ENCODE data around the gene NRG3. TPM values are rescaled to one million over a fixed set of nuclear protein-coding genes. Genes with fewer than 3 reads are reported as not detected.

Gene NRG3
- total and polyA plus RNA-seq, 2 of the 8 experiments (the other 6 are each of a cell fraction or from before 2014, with no cell fraction given) = 4.2 to 5.0 TPM

GRCh38 chr10:82796510-82796909 is 921.5 kb downstream of the NRG3 start:
- no peaks in the 10 kb centered on the region for H3K36me3 ChIP-seq (ENCODE audit: control insufficient read depth in 2 of 4, insufficient read depth in 4 of 4, low read length in 3 of 4)
- no peak overlapping the region for H2BK5ac ChIP-seq (ENCODE audit: low read depth, low read length)
- H3K27ac ChIP-seq (ENCODE audit: low read depth, low read length) = no peak overlapping the region
- peaks cover 0 to 1% (median 0%) of the 10 kb centered on the region in 4 experiments; a peak in 1 of 7 replicates for H3K27me3 ChIP-seq (replicated peaks in 1 of 4; ENCODE audit: control insufficient read depth in 3 of 4, extremely low read depth in 1 of 4, insufficient read depth in 3 of 4, low read length in 3 of 4)
- no peak overlapping the region for H3K23ac ChIP-seq (ENCODE audit: insufficient read length)
- H2AK5ac ChIP-seq (ENCODE audit: low read depth, low read length) = no peak overlapping the region
- FAIRE-seq (no peak), DNase-seq (ENCODE audit: low read depth in 1 of 2, low spot score in 2 of 2) (no peak)
- no peak overlapping the region for H3K14ac ChIP-seq (ENCODE audit: insufficient read length)
- no peak overlapping the region for H4K5ac ChIP-seq (ENCODE audit: insufficient read length, low read depth, low read length)
- no peak overlapping the region for H3K18ac ChIP-seq (ENCODE audit: extremely low read depth, low read length)
- H3K4ac ChIP-seq (replicated peaks; ENCODE audit: insufficient read length, low read depth, low read length) = no peak overlapping the region
- no peak overlapping the region for H4K8ac ChIP-seq (ENCODE audit: extremely low read depth, insufficient read depth, low read length)
- no peak overlapping the region for H3K4me2 ChIP-seq (ENCODE audit: insufficient read depth in 1 of 2, low read depth in 2 of 2, low read length in 2 of 2)
- H2AFZ ChIP-seq (ENCODE audit: low read length) = no peak overlapping the region
- H2BK15ac ChIP-seq (ENCODE audit: low read length) = no peak overlapping the region
- H2BK120ac ChIP-seq (replicated peaks; ENCODE audit: low read depth, low read length) = no peak overlapping the region
- H2BK20ac ChIP-seq (ENCODE audit: low read length) = no peak overlapping the region
- H3K4me1 ChIP-seq (replicated peaks in 1 of 4; ENCODE audit: control insufficient read depth in 3 of 4, insufficient read depth in 4 of 4, low read length in 3 of 4) = peaks cover 0 to 3% (median 0%) of the 10 kb centered on the region in 4 experiments; a peak in 1 of 7 replicates
- no peaks in the 10 kb centered on the region for H3K79me1 ChIP-seq (ENCODE audit: low read depth, low read length)
- H3K4me3 ChIP-seq (ENCODE audit: extremely low read depth in 1 of 4, insufficient read depth in 2 of 4, low read depth in 3 of 4, low read length in 4 of 4) = no peak overlapping the region
- no peak overlapping the region for H3K56ac ChIP-seq (replicated peaks; ENCODE audit: insufficient read length, low read depth, low read length)
- ChIA-PET POLR2A (ENCODE audit: partially characterized antibody) (no interaction called here), CTCF (ENCODE audit: partially characterized antibody) (interaction anchor here (0.6 to 3.6 kb wide), 17 partner anchors 9 to 1165 kb away, joined by 3 to 11 read pairs (median 4); no protein-coding TSS in a partner anchor)
- no peaks in the 10 kb centered on the region for H4K20me1 ChIP-seq (replicated peaks in 1 of 2; ENCODE audit: control insufficient read depth in 1 of 2, insufficient read depth in 2 of 2, low read length in 2 of 2)
- H3K9ac ChIP-seq (replicated peaks in 1 of 4; ENCODE audit: extremely low read depth in 1 of 4, low read depth in 3 of 4, low read length in 3 of 4) = no peak overlapping the region
- TF ChIP-seq, protein P1, sequence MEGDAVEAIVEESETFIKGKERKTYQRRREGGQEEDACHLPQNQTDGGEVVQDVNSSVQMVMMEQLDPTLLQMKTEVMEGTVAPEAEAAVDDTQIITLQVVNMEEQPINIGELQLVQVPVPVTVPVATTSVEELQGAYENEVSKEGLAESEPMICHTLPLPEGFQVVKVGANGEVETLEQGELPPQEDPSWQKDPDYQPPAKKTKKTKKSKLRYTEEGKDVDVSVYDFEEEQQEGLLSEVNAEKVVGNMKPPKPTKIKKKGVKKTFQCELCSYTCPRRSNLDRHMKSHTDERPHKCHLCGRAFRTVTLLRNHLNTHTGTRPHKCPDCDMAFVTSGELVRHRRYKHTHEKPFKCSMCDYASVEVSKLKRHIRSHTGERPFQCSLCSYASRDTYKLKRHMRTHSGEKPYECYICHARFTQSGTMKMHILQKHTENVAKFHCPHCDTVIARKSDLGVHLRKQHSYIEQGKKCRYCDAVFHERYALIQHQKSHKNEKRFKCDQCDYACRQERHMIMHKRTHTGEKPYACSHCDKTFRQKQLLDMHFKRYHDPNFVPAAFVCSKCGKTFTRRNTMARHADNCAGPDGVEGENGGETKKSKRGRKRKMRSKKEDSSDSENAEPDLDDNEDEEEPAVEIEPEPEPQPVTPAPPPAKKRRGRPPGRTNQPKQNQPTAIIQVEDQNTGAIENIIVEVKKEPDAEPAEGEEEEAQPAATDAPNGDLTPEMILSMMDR (IDR thresholded peaks at IDR 0.05; ENCODE audit: control extremely low read depth in 1 of 3, insufficient read depth in 1 of 3, low read depth in 1 of 3, low read length in 3 of 3) = peak in 2 of 3 experiments; percentile 13 to 29; a peak in 2 of 4 replicates
- TF ChIP-seq RXRA (IDR thresholded peaks at IDR 0.05; ENCODE audit: insufficient read depth, low read depth, low read length) (no peak), RAD21 (IDR thresholded peaks at IDR 0.05 in 1 of 2, conservative IDR thresholded peaks at IDR 0.05 in 1 of 2; ENCODE audit: low read depth in 2 of 2, low read length in 2 of 2) (peak; percentile 52 to 62)
- no peaks in the 10 kb centered on the region for H3K23me2 ChIP-seq (ENCODE audit: low read depth, low read length)
- no peak overlapping the region for H2BK12ac ChIP-seq (ENCODE audit: low read depth, low read length)
- H3K79me2 ChIP-seq (ENCODE audit: control insufficient read depth in 1 of 2, insufficient read depth in 2 of 2, low read length in 2 of 2) = no peaks in the 10 kb centered on the region
- H4K91ac ChIP-seq (replicated peaks; ENCODE audit: insufficient read length, low read length) = no peak overlapping the region
- no peaks in the 10 kb centered on the region for H3K9me3 ChIP-seq (ENCODE audit: insufficient read depth in 2 of 2, low read depth in 1 of 2, low read length in 1 of 2)
